Smooth muscle cell (in vitro differentiated cells): Measurements from ENCODE around the gene SIX5. TPM values are rescaled to one million over a fixed set of nuclear protein-coding genes. Genes with fewer than 3 reads are reported as not detected.

Source experiments
- DNase-seq: peaks from one replicate; lab custom pipeline; 2025; ENCODE audit not compliant: unreplicated experiment; lab: John Stamatoyannopoulos, UW
- H2AFZ ChIP-seq: fragments of 200-600 bp; sonication (generic); 2 replicates; pipeline ENCODE4 v1.6.0; 2016; ENCODE audit warnings: antibody characterized with exemption, low read depth, mild to moderate bottlenecking
- H3F3A ChIP-seq: fragments of 200-600 bp; sonication (generic); 2 replicates; pipeline ENCODE4 v1.6.0; 2017; ENCODE audit warnings: antibody characterized with exemption, low read depth
- H3K27ac ChIP-seq: fragments of 200-600 bp; sonication (generic); 2 replicates; pipeline ENCODE4 v1.5.1; 2016; ENCODE audit warnings: low read depth, mild to moderate bottlenecking
- H3K27me3 ChIP-seq: fragments of 200-600 bp; sonication (generic); 2 replicates; pipeline ENCODE4 v1.6.1; 2016; ENCODE audit warnings: low read depth, mild to moderate bottlenecking
- H3K36me3 ChIP-seq: fragments of 200-600 bp; sonication (generic); 2 replicates; pipeline ENCODE4 v1.5.1; 2016; ENCODE audit warnings: low read depth
- H3K4me1 ChIP-seq: fragments of 200-600 bp; sonication (generic); 2 replicates; pipeline ENCODE4 v1.5.1; 2016; ENCODE audit warnings: low read depth
- H3K4me2 ChIP-seq: fragments of 200-600 bp; sonication (generic); 2 replicates; pipeline ENCODE4 v1.6.0; 2016; ENCODE audit warnings: mild to moderate bottlenecking
- H3K4me3 ChIP-seq: fragments of 200-600 bp; sonication (generic); 2 replicates; pipeline ENCODE4 v1.5.1; 2016; ENCODE audit warnings: mild to moderate bottlenecking
- H3K79me2 ChIP-seq: fragments of 200-600 bp; sonication (generic); 2 replicates; pipeline ENCODE4 v1.6.0; 2016; ENCODE audit warnings: low read depth, mild to moderate bottlenecking
- H3K9ac ChIP-seq: fragments of 200-600 bp; sonication (generic); 2 replicates; pipeline ENCODE4 v1.6.0; 2016; ENCODE audit warnings: low read depth
- H3K9me3 ChIP-seq: fragments of 200-600 bp; sonication (generic); replicated peaks from 2 replicates; pipeline ENCODE4 v1.5.1; 2016; ENCODE audit warnings: low read depth
- H4K20me1 ChIP-seq: fragments of 200-600 bp; sonication (generic); 2 replicates; pipeline ENCODE4 v1.6.0; 2016; ENCODE audit warnings: low read depth
- WGBS: methylation state at CpG from one replicate; pipeline ENCODE4 v1.1.7; 2016; ENCODE audit warnings: low lambda C conversion rate; 5-methylcytosine and 5-hydroxymethylcytosine counted together
- polyA plus RNA-seq: library from polyadenylated mRNA; unstranded; fragments of >200 nt; fragmentation: Nextera tagmentation; extraction: Ambion mirVana; gene quantifications from 2 replicates; pipeline ENCODE4 v1.2.1, GENCODE V29; 2016
- total RNA-seq: library from RNA; depleted of rRNA; stranded (reverse); fragments of >200 nt; gene quantifications from 2 replicates; pipeline ENCODE4 v1.2.3, GENCODE V29; 2014
- TF ChIP-seq, protein P1 (sequence below): fragments of 200-600 bp; sonication (generic); IDR thresholded peaks from 2 replicates; pipeline ENCODE4 v1.5.1; 2017; ENCODE audit warnings: borderline replicate concordance, mild to moderate bottlenecking, antibody characterized with exemption; ENCODE audit not compliant: insufficient read depth, poor library complexity, severe bottlenecking

Gene SIX5
- total and polyA plus RNA-seq, 2 experiments from 2014 or later = 10.2 to 16.0 TPM

DNA sequence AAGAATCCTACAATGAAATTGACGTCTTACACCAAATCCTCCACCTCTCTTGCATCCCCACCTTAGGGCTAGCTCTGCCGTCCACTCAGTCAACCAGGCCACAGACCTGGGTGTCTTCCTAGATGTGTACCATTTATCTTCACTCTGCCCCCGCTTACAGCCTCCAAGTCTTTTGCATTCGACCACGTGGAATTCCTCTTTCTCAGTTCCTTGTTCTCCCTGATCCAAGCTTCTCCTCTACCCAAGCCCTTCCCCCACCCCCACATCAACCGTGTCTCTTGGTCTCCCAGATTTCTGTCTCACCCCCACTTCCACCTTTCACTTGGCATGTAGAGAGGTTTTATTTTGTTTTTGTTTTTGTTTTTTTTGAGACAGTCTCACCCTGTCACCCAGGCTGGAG lies 24.8 kb upstream of the SIX5 start:
- no peaks in the 10 kb centered on the region for H3K27me3 ChIP-seq
- no peaks in the 10 kb centered on the region for H3K9me3 ChIP-seq
- H3K79me2 ChIP-seq = peaks cover 34% of the 10 kb centered on the region
- TF ChIP-seq, protein P1, sequence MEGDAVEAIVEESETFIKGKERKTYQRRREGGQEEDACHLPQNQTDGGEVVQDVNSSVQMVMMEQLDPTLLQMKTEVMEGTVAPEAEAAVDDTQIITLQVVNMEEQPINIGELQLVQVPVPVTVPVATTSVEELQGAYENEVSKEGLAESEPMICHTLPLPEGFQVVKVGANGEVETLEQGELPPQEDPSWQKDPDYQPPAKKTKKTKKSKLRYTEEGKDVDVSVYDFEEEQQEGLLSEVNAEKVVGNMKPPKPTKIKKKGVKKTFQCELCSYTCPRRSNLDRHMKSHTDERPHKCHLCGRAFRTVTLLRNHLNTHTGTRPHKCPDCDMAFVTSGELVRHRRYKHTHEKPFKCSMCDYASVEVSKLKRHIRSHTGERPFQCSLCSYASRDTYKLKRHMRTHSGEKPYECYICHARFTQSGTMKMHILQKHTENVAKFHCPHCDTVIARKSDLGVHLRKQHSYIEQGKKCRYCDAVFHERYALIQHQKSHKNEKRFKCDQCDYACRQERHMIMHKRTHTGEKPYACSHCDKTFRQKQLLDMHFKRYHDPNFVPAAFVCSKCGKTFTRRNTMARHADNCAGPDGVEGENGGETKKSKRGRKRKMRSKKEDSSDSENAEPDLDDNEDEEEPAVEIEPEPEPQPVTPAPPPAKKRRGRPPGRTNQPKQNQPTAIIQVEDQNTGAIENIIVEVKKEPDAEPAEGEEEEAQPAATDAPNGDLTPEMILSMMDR = no peak
- no peaks in the 10 kb centered on the region for H3F3A ChIP-seq
- no peak overlapping the region for H3K27ac ChIP-seq
- peaks cover 20% of the 10 kb centered on the region for H4K20me1 ChIP-seq
- H3K4me1 ChIP-seq = peaks cover 5% of the 10 kb centered on the region
- no peak overlapping the region for H2AFZ ChIP-seq
- WGBS = 61% methylated on average over 6 of the region's 6 CpGs
- no peak for DNase-seq
- no peak overlapping the region for H3K9ac ChIP-seq
- no peaks in the 10 kb centered on the region for H3K36me3 ChIP-seq
- H3K4me3 ChIP-seq = no peak overlapping the region
- H3K4me2 ChIP-seq = no peak overlapping the region

DNA sequence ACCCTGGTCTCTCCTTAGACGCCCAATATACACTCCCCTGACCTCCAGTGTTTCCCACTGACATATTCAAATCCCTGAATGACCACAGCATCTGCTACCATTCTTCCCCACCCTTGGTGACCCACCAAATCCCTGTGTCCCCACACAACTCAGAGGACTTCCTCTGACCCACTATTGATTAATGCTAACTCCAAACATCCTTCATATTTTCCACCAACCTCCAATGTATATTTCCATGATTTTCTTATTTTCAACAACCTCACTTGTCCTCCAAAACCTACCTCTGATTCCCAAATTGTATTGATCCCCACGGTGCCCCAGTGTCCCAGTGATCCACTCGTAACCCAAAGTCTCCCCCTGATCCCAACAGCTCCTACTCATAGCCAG lies 24.1 kb upstream of the SIX5 start:
- TF ChIP-seq, protein P1 = no peak
- peaks cover 5% of the 10 kb centered on the region for H3K4me1 ChIP-seq
- H3K9me3 ChIP-seq = no peaks in the 10 kb centered on the region
- H3F3A ChIP-seq = no peaks in the 10 kb centered on the region
- peaks cover 27% of the 10 kb centered on the region for H4K20me1 ChIP-seq
- H3K9ac ChIP-seq = peak overlapping the region; percentile 37
- no peak for DNase-seq
- H3K27ac ChIP-seq = peak overlapping the region; percentile 67
- H3K27me3 ChIP-seq = no peaks in the 10 kb centered on the region
- H3K4me2 ChIP-seq = peak overlapping the region; percentile 53
- 45% methylated on average over 3 of the region's 3 CpGs for WGBS
- H3K36me3 ChIP-seq = no peaks in the 10 kb centered on the region
- no peak overlapping the region for H3K4me3 ChIP-seq
- H2AFZ ChIP-seq = no peak overlapping the region
- peaks cover 40% of the 10 kb centered on the region for H3K79me2 ChIP-seq

DNA sequence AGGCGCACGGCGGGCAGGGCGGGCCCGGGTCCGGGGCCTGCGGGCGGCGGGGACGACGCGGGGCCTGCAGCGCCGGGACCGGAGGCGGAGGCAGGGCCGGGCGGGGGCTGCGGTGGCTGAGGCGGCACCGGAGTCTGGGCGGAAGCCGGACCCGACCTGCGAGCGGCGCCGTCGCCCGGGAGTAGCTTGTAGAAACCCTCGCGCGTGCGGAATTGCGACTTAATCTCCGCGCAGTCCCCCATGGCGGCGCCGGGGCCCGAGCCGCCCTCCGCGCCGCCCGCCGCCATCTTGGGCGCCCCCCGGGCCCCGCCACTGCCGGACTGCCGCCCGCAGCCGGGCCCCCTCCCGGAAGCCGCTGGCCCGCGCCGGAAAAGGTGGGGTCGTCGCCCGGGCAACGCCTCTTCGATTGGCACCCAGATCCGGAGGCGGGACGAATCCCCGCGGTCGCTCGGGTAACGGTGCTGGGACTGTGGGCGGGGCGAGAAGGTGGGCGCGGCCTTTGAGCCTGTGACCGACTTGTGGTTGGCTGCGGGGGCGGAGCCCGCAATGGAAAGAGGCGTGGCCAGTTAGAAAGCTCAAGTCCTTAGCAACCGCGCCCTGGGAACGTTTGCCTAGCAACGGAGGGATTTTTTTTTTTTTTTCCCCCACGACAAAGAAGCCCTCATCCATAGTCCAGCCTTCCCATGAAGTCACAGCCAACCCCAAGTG lies 23.6 kb upstream of the SIX5 start, which contains the start of gene DMWD:
Gene DMWD, minus strand, starts transcription at position 376 of the 708 bp plus-strand sequence. Its CDS starts 89 bp downstream, at position 287.
- DNase-seq = peak; percentile 98
- TF ChIP-seq, protein P1 = no peak
- Histone ChIP-seq H3F3A (no peaks in the 10 kb centered on the region), H3K27me3 (no peaks in the 10 kb centered on the region), H3K36me3 (no peaks in the 10 kb centered on the region), H3K4me1 (peaks cover 5% of the 10 kb centered on the region), H3K79me2 (peaks cover 45% of the 10 kb centered on the region), H3K27ac (peak within 1 kb of the TSS; percentile 67), H4K20me1 (peaks cover 29% of the 10 kb centered on the region), H2AFZ (no peak within 1 kb of the TSS), H3K9ac (peak within 1 kb of the TSS; percentile 75), H3K4me2 (peak within 1 kb of the TSS; percentile 100), H3K9me3 (no peaks in the 10 kb centered on the region), H3K4me3 (peak within 1 kb of the TSS; percentile 78)
- under 1% methylated on average over 51 of the region's 86 CpGs for WGBS
